IMR-90 (cell line): ENCODE measurements around the gene CNTLN.

Experiments
- CEBPB ChIP-seq: IDR thresholded peaks from 2 replicates; pipeline ENCODE4 v1.6.1; 2012; ENCODE audit warnings: low read depth, low read length, improper control_type of control experiment
- CHD1 ChIP-seq: IDR thresholded peaks from 2 replicates; pipeline ENCODE4 v1.6.1; 2012; ENCODE audit warnings: low read depth, low read length, improper control_type of control experiment
- CTCF ChIP-seq: conservative IDR thresholded peaks from 2 replicates; pipeline ENCODE4 v1.5.1; 2012; ENCODE audit warnings: mild to moderate bottlenecking, low read depth, low read length, improper control_type of control experiment
- ELK1 ChIP-seq: fragments of 150-350 bp; IDR thresholded peaks from 2 replicates; pipeline ENCODE4 v1.6.1; 2016; ENCODE audit warnings: low read depth, mild to moderate bottlenecking, low read length, moderate library complexity, borderline replicate concordance
- FOS ChIP-seq: fragments of 150-350 bp; IDR thresholded peaks from 2 replicates; pipeline ENCODE4 v1.6.1; 2016; ENCODE audit warnings: low read depth, low read length
- MXI1 ChIP-seq: IDR thresholded peaks from 2 replicates; pipeline ENCODE4 v1.6.1; 2012; ENCODE audit warnings: low read depth, mild to moderate bottlenecking, low read length, moderate library complexity, borderline replicate concordance
- NFE2L2 ChIP-seq: fragments of 150-350 bp; IDR thresholded peaks from 2 replicates; pipeline ENCODE4 v1.6.1; 2016; ENCODE audit warnings: low read depth, mild to moderate bottlenecking, low read length
- POLR2A ChIP-seq: IDR thresholded peaks from 2 replicates; pipeline ENCODE4 v1.6.1; 2012; ENCODE audit warnings: mild to moderate bottlenecking, low read depth, low read length
- RAD21 ChIP-seq: IDR thresholded peaks from 2 replicates; pipeline ENCODE4 v1.6.1; 2012; ENCODE audit warnings: low read length, improper control_type of control experiment
- RFX5 ChIP-seq: IDR thresholded peaks from 2 replicates; pipeline ENCODE4 v1.8.0; 2012; ENCODE audit warnings: low read depth, mild to moderate bottlenecking, low read length, moderate library complexity
- SMC3 ChIP-seq: fragments of 150-350 bp; IDR thresholded peaks from 2 replicates; pipeline ENCODE4 v1.6.1; 2016; ENCODE audit warnings: low read depth, mild to moderate bottlenecking, antibody characterized with exemption, low read length, moderate library complexity
- USF2 ChIP-seq: fragments of 150-350 bp; IDR thresholded peaks from 2 replicates; pipeline ENCODE4 v1.6.1; 2017; ENCODE audit warnings: mild to moderate bottlenecking, antibody characterized with exemption, low read length, low read depth

GRCh38 chr9:17159469-17159868 lies 24.6 kb downstream of the CNTLN start:
- no peak for TF ChIP-seq CTCF
- no peak for TF ChIP-seq POLR2A
- TF ChIP-seq USF2 = no peak
- no peak for TF ChIP-seq SMC3
- no peak for TF ChIP-seq CEBPB
- TF ChIP-seq ELK1 = no peak
- no peak for TF ChIP-seq CHD1
- no peak for TF ChIP-seq RAD21
- TF ChIP-seq MXI1 = no peak
- no peak for TF ChIP-seq FOS
- no peak for TF ChIP-seq RFX5
- no peak for TF ChIP-seq NFE2L2
